DMS153 treated with DMSO at 0.1 percent for 48 hours (cell line): ENCODE data around the gene API5.

ENCODE experiments used
- DNase-seq: peaks from one replicate; lab custom pipeline; 2025; ENCODE audit not compliant: unreplicated experiment; lab: John Stamatoyannopoulos, UW

API5 gene

GRCh38 chr11:43359422-43359818, 47.6 kb downstream of the API5 start:
- DNase-seq: no peak

- no peak for DNase-seq
Observed at GRCh38 chr11:43360361-43361032, 48.7 kb downstream of the API5 start.

- DNase-seq: no peak
Observed at GRCh38 chr11:43366677-43367076, 54.9 kb downstream of the API5 start.

GRCh38 chr11:43367382-43368178, 55.8 kb downstream of the API5 start:
- DNase-seq: no peak

GRCh38 chr11:43376065-43376464, 64.3 kb downstream of the API5 start:
- DNase-seq: no peak

GRCh38 chr11:43376594-43376993, 64.8 kb downstream of the API5 start:
- DNase-seq: no peak

GRCh38 chr11:43377389-43377788, 65.6 kb downstream of the API5 start:
- no peak for DNase-seq

- no peak for DNase-seq
Observed at GRCh38 chr11:43378897-43379296, 67.1 kb downstream of the API5 start.

- DNase-seq: no peak
Observed at GRCh38 chr11:43381802-43382201, 70.0 kb downstream of the API5 start.

- DNase-seq: no peak
Observed at GRCh38 chr11:43382614-43383013, 70.8 kb downstream of the API5 start.

- DNase-seq: no peak
Observed at GRCh38 chr11:43384393-43384792, 72.6 kb downstream of the API5 start.

- no peak for DNase-seq
Observed at GRCh38 chr11:43392713-43393112, 80.9 kb downstream of the API5 start.

- DNase-seq: no peak
Observed at GRCh38 chr11:43393765-43394355, 82.1 kb downstream of the API5 start.
